Activated effector memory CD4-positive, alpha-beta T cell treated with Interleukin-2 at 50 U/mL for 16 hours (primary cell): ENCODE data around the gene SLC5A11.

Source experiments
- DNase-seq: peaks from one replicate; pipeline ENCODE4 v3.0.0-alpha.2; 2020

Gene SLC5A11

GRCh38 chr16:24925163-24925562 lies 79.4 kb downstream of the SLC5A11 start:
- DNase-seq = no peak

DNA sequence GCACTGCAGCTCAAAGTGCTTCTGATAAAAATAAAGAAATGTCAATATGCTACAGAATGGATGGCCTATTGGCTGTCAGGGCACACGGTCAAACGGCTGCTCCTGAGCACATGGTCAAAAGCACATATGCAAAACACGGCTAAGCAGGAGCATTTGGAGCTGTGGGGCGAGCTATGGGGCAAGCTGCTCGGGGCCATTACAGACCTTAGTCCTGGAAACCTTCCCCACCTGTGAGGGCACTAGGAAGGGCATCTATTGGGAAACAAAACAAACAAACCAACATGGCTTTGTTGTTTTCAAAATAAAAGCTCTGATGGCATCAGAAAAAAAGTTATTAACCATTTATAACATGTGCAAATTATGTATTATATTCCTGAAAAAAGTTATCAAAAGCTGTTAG lies 83.6 kb downstream of the SLC5A11 start:
- DNase-seq = no peak

DNA sequence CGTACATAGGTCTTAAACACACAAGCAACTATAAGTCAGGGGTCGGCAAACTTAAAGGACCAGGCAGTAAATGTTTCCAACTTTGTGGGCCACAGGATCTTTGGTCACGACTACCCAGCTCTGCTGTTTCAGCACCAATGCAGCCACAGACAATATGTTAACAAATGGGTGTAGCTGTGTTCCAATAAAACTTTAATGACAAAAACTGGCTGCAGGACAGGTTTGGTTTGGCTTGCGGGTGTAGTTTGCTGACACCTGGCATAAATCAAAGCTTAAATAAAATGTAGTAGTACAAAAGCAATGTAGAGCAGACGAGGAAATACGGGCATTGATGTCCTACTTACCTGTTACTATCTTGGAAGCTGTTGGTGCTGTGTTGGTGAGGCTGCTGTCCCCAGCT lies 84.7 kb downstream of the SLC5A11 start:
- DNase-seq = no peak

GRCh38 chr16:24931091-24931490 lies 85.3 kb downstream of the SLC5A11 start:
- DNase-seq = no peak

GRCh38 chr16:24935336-24935735 lies 89.6 kb downstream of the SLC5A11 start:
- no peak for DNase-seq

GRCh38 chr16:24936151-24936550 lies 90.4 kb downstream of the SLC5A11 start:
- no peak for DNase-seq

DNA sequence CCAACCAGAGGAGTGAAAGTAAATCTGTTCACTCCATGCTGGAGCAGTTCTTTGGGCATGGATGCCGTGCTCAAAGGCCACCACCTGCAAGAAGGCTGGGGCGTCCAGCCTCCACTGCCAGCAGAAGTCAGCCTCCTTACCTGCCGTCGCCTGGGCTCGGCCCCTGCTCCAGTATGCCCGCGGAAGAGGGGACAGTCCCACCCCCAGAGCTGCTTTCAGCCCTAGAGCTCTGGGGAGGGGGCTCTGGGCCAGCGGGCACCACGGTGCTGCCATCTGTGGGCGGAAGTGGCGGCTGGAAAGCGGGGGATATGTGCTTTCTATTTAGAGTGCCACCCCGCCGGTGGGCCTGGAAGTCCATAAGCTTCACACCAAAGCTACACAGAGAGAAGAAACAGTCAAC lies 93.5 kb downstream of the SLC5A11 start:
- no peak for DNase-seq

DNA sequence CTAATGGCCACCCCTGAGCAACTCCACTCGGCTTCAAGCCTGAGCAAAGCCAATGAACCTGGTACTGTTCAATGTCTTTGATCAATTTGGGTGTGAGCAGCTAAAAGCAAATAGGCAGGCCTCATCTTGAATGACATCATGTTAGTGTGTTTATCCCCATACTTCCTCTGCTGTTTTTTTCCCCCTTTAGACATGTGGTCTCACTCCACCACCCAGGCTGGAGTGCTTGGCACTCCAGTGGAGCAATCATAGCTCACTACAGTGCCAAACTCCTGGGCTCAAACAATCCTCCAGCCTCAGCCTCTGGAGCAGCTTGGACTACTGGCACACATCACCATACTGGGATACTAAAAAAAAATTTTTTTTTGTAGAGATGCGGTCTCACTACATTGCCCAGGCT lies 94.0 kb downstream of the SLC5A11 start:
- DNase-seq = no peak

- no peak for DNase-seq
These were observed 97.7 kb downstream of the SLC5A11 start for GRCh38 chr16:24943471-24943870.

- DNase-seq = no peak
These were observed 98.4 kb downstream of the SLC5A11 start for GRCh38 chr16:24944206-24944605.

GRCh38 chr16:24946155-24946554 lies 100.4 kb downstream of the SLC5A11 start:
- DNase-seq = no peak

GRCh38 chr16:24950275-24950674 lies 104.5 kb downstream of the SLC5A11 start:
- DNase-seq = no peak

DNA sequence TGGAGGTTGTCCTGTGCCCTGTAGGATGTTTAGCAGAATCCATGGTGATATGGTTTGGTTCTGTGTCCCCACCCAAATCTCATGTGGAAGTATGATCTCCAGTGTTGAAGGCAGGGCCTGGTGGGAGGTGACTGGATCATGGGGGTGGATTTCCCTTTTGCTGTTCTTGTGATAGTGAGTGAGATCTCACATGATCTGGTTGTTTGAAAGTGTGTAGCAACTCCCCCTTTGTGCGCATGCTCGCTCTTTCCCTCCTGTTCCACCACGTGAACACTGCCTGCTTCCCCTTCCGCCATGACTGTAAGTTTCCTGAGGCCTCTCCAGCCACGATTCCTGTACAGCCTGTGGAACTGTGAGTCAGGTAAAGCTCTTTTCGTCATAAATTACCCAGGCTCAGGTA lies 107.5 kb downstream of the SLC5A11 start:
- no peak for DNase-seq

GRCh38 chr16:24953721-24954120 lies 108.0 kb downstream of the SLC5A11 start:
- no peak for DNase-seq

DNA sequence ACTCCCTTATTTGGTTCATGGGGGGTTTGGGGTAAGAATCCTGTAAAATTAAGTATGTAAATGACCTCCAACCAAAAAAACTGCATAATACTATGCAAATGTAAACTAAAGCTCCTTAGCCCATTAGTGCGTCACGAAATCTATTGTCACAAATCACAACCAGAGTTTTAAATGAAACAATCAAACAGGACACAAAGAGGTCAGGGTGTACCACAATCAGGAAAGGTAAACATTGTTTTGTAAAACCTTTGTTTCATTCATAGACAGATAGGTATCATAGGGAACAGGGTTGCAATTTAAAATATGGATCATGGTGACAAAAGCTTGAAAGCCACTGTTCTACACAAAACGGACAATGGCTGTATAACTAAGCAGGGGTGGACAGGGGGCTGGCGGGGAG lies 108.4 kb downstream of the SLC5A11 start:
- DNase-seq = no peak

- no peak for DNase-seq
These were observed 110.4 kb downstream of the SLC5A11 start for GRCh38 chr16:24955975-24956731.

DNA sequence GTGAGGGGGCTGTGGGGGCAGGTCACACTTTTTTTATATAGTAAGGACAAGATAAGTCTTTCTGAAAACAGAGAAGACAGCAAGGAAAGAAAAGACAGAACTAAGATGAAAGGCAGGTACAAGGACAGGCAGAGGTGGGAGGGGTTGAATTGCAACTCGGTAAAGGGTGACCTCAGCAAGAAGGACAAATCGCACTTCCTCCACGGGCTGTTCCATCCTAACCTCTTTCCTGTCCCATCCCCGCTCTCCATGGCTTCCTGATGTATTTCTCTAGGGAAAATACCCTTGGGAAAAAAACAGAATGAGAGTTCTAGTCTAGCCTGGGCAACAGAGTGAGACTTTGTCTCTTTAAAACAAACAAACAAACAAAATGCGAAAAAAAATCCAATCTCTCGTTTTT lies 112.1 kb downstream of the SLC5A11 start:
- no peak for DNase-seq
